GM18951 (cell line): ENCODE data around the gene C19orf25.

ENCODE experiments used
- POLR2A ChIP-seq: IDR thresholded peaks from 4 replicates; pipeline ENCODE4 v1.6.1; 2011; ENCODE audit warnings: mild to moderate bottlenecking; ENCODE audit not compliant: insufficient read length, insufficient read depth; ENCODE audit errors: extremely low read depth
- in situ Hi-C: fragments of 300-500 bp; cut with MboI; formaldehyde crosslinking; loops from one replicate; pipeline ENCODE4 v1.12.0; 2022; ENCODE audit warnings: low sequenced_read_pairs, mixed read lengths, inconsistent platforms; ENCODE audit not compliant: unreplicated experiment

The C19orf25 gene

GRCh38 chr19:1466018-1466460 lies 13.0 kb downstream of the C19orf25 start:
- TF ChIP-seq POLR2A = no peak
- in situ Hi-C loops = no loop called here

- in situ Hi-C loops = no loop called here
- TF ChIP-seq POLR2A = no peak
Observed at GRCh38 chr19:1465191-1466016, 13.6 kb downstream of the C19orf25 start.

GRCh38 chr19:1461862-1462261 lies 17.2 kb downstream of the C19orf25 start:
- in situ Hi-C loops = no loop called here
- no peak for TF ChIP-seq POLR2A

- in situ Hi-C loops = no loop called here
- no peak for TF ChIP-seq POLR2A
Observed at GRCh38 chr19:1460033-1460995, 18.7 kb downstream of the C19orf25 start.

GRCh38 chr19:1459479-1459878 lies 19.5 kb downstream of the C19orf25 start:
- TF ChIP-seq POLR2A = no peak
- in situ Hi-C loops = no loop called here

- no peak for TF ChIP-seq POLR2A
- in situ Hi-C loops = no loop called here
Observed at GRCh38 chr19:1457892-1458291, 21.1 kb downstream of the C19orf25 start.

- TF ChIP-seq POLR2A = no peak
- in situ Hi-C loops = no loop called here
Observed at GRCh38 chr19:1457031-1457739, 21.8 kb downstream of the C19orf25 start.

GRCh38 chr19:1456121-1456900 lies 22.7 kb downstream of the C19orf25 start:
- in situ Hi-C loops = no loop called here
- no peak for TF ChIP-seq POLR2A

GRCh38 chr19:1455336-1456120 lies 23.5 kb downstream of the C19orf25 start:
- TF ChIP-seq POLR2A = no peak
- in situ Hi-C loops = no loop called here

GRCh38 chr19:1455002-1455335 lies 24.0 kb downstream of the C19orf25 start:
- TF ChIP-seq POLR2A = no peak
- in situ Hi-C loops = no loop called here

GRCh38 chr19:1453525-1454364 lies 25.3 kb downstream of the C19orf25 start:
- in situ Hi-C loops = no loop called here
- no peak for TF ChIP-seq POLR2A
